HS-27A (cell line): ENCODE data around the gene PSMB1.
"Not testable (repeated sequence)": the region's sequence is repeated elsewhere in the genome, so short reads cannot be mapped to it uniquely, and the experiment has no call there.

Experiments used
- DNase-seq: peaks from one replicate; pipeline ENCODE4 v3.0.0-alpha.2; 2012; ENCODE audit warnings: low read depth, missing footprints

The PSMB1 gene

GRCh38 chr6:170535004-170535403, 18.1 kb downstream of the PSMB1 start:
- no peak for DNase-seq

- no peak for DNase-seq
These were observed 19.3 kb downstream of the PSMB1 start for GRCh38 chr6:170533792-170534191.

- no peak for DNase-seq
These were observed 20.1 kb downstream of the PSMB1 start for GRCh38 chr6:170532867-170533488.

- peak; percentile 48 for DNase-seq
These were observed 23.2 kb downstream of the PSMB1 start for GRCh38 chr6:170529839-170530469.

GRCh38 chr6:170527995-170528394, 25.1 kb downstream of the PSMB1 start:
- DNase-seq, result not testable (repeated sequence)

- DNase-seq, result no peak
These were observed 27.3 kb downstream of the PSMB1 start for GRCh38 chr6:170525795-170526194.

GRCh38 chr6:170524172-170524502, 29.0 kb downstream of the PSMB1 start:
- DNase-seq, result no peak

GRCh38 chr6:170523256-170524171, 29.6 kb downstream of the PSMB1 start:
- no peak for DNase-seq

- DNase-seq, result no peak
These were observed 30.4 kb downstream of the PSMB1 start for GRCh38 chr6:170522565-170523183.

- DNase-seq, result peak; percentile 35
These were observed 36.1 kb downstream of the PSMB1 start for GRCh38 chr6:170516783-170517616.

GRCh38 chr6:170514908-170515307, 38.2 kb downstream of the PSMB1 start:
- DNase-seq, result no peak

- DNase-seq, result no peak
These were observed 40.9 kb downstream of the PSMB1 start for GRCh38 chr6:170512249-170512648.

GRCh38 chr6:170510631-170511030, 42.5 kb downstream of the PSMB1 start:
- DNase-seq, result no peak

- DNase-seq, result no peak
These were observed 43.4 kb downstream of the PSMB1 start for GRCh38 chr6:170509723-170510018.

GRCh38 chr6:170508892-170509722, 44.0 kb downstream of the PSMB1 start:
- not testable (repeated sequence) for DNase-seq

GRCh38 chr6:170508275-170508674, 44.8 kb downstream of the PSMB1 start:
- DNase-seq, result not testable (repeated sequence)

GRCh38 chr6:170507728-170508127, 45.4 kb downstream of the PSMB1 start:
- DNase-seq, result not testable (repeated sequence)

GRCh38 chr6:170506446-170506845, 46.7 kb downstream of the PSMB1 start:
- no peak for DNase-seq

- no peak for DNase-seq
These were observed 47.8 kb downstream of the PSMB1 start for GRCh38 chr6:170505306-170505705.

GRCh38 chr6:170504479-170504878, 48.6 kb downstream of the PSMB1 start:
- DNase-seq, result no peak

GRCh38 chr6:170503414-170503761, 49.7 kb downstream of the PSMB1 start:
- no peak for DNase-seq
